ENCODE data around the gene PRRC2B. TPM values are rescaled to one million over a fixed set of nuclear protein-coding genes. Genes with fewer than 3 reads are reported as not detected.

Gene PRRC2B
- total and polyA plus RNA-seq, 8 donors = 26.3 to 251 (median 71.8) TPM

- Histone ChIP-seq H3K4me3 (no peak overlapping the region), H3K9me3 (no peaks in the 10 kb centered on the region), H3K27me3 (no peaks in the 10 kb centered on the region), H3K36me3 (peaks cover 92 to 100% (median 98%) of the 10 kb centered on the region in 4 donors), H3K4me1 (peaks cover 0 to 10% (median 2%) of the 10 kb centered on the region in 4 donors), H3K27ac (peak overlapping the region in 1 of 5 donors; percentile 64)
- no peak for DNase-seq
- intact Hi-C loops (cut with DNase I; ENCODE audit: low total_unique reads) = no loop called here
- WGBS, 5 donors = 86 to 90% (median 89%) methylated on average over 24 of the region's 24 CpGs
- TF ChIP-seq POLR2AphosphoS5 (IDR thresholded peaks at IDR 0.05) = no peak
- TF ChIP-seq POLR2A (IDR thresholded peaks at IDR 0.05) = no peak
- no peak for TF ChIP-seq EP300 (IDR thresholded peaks at IDR 0.05)
- no peak for TF ChIP-seq CTCF (IDR thresholded peaks at IDR 0.05)
Measured at GRCh38 chr9:131482343-131483006, 88.6 kb downstream of the PRRC2B start.

GRCh38 chr9:131483319-131484050, 89.6 kb downstream of the PRRC2B start:
- 78 to 91% (median 86%) methylated on average over 9 of the region's 9 CpGs for WGBS, 5 donors
- TF ChIP-seq POLR2A (IDR thresholded peaks at IDR 0.05) (no peak), EP300 (IDR thresholded peaks at IDR 0.05) (no peak), CTCF (IDR thresholded peaks at IDR 0.05) (no peak), POLR2AphosphoS5 (IDR thresholded peaks at IDR 0.05) (peak in 1 of 3 donors; percentile 24)
- H3K4me3 ChIP-seq = no peak overlapping the region
- peak overlapping the region in 2 of 5 donors; percentile 37 to 64 for H3K27ac ChIP-seq
- intact Hi-C loops (cut with DNase I; ENCODE audit: low total_unique reads) = no loop called here
- H3K27me3 ChIP-seq = no peaks in the 10 kb centered on the region
- H3K9me3 ChIP-seq = no peaks in the 10 kb centered on the region
- peaks cover 92 to 100% (median 98%) of the 10 kb centered on the region in 4 donors for H3K36me3 ChIP-seq
- DNase-seq = no peak
- peaks cover 0 to 10% (median 2%) of the 10 kb centered on the region in 4 donors for H3K4me1 ChIP-seq

- Histone ChIP-seq H3K27ac (peak overlapping the region in 1 of 5 donors; percentile 64), H3K36me3 (peaks cover 92 to 100% (median 98%) of the 10 kb centered on the region in 4 donors)
- no peak for DNase-seq
Measured at GRCh38 chr9:131484051-131484445, 90.2 kb downstream of the PRRC2B start.

More at GRCh38 chr9:131484051-131484445, 90.2 kb downstream of the PRRC2B start:
- Histone ChIP-seq H3K4me3 (no peak overlapping the region), H3K9me3 (no peaks in the 10 kb centered on the region), H3K4me1 (peaks cover 0 to 10% (median 2%) of the 10 kb centered on the region in 4 donors), H3K27me3 (no peaks in the 10 kb centered on the region)
- intact Hi-C loops (cut with DNase I; ENCODE audit: low total_unique reads) = no loop called here
- TF ChIP-seq CTCF (IDR thresholded peaks at IDR 0.05) (no peak), EP300 (IDR thresholded peaks at IDR 0.05) (no peak), POLR2A (IDR thresholded peaks at IDR 0.05) (no peak), POLR2AphosphoS5 (IDR thresholded peaks at IDR 0.05) (no peak)
- 93 to 96% (median 95%) methylated on average over 7 of the region's 7 CpGs for WGBS, 5 donors

All from stomach (tissue), 9 donors.